ENCODE data around the gene CDC42. TPM values are rescaled to one million over a fixed set of nuclear protein-coding genes. Genes with fewer than 3 reads are reported as not detected.
A peak's percentile ranks its signal among the peaks of the same experiment; 100 is the strongest.

The CDC42 gene
- total RNA-seq, 1 donor from 2014 or later = 164 TPM

- DNase-seq (ENCODE audit: low spot score) = no peak
These were observed 48.7 kb downstream of the CDC42 start for GRCh38 chr1:22101199-22101598.

GRCh38 chr1:22101995-22102394, 49.5 kb downstream of the CDC42 start:
- intact Hi-C loops (cut with DNase I) = loop anchor here (10.0 kb wide), 1 partner anchor 173 kb away; no protein-coding TSS in a partner anchor
- DNase-seq (ENCODE audit: low spot score) = no peak

More at GRCh38 chr1:22101199-22101598, 48.7 kb downstream of the CDC42 start:
- intact Hi-C loops (cut with DNase I) = loop anchor here (10.0 kb wide), 1 partner anchor 174 kb away; no protein-coding TSS in a partner anchor

GRCh38 chr1:22102746-22103145, 50.2 kb downstream of the CDC42 start:
- intact Hi-C loops (cut with DNase I) = loop anchor here (10.0 kb wide), 1 partner anchor 172 kb away; no protein-coding TSS in a partner anchor
- DNase-seq (ENCODE audit: low spot score) = no peak

GRCh38 chr1:22104094-22104493, 51.6 kb downstream of the CDC42 start:
- DNase-seq (ENCODE audit: low spot score) = no peak
- intact Hi-C loops (cut with DNase I) = loop anchor here (10.0 kb wide), 1 partner anchor 171 kb away; no protein-coding TSS in a partner anchor

- DNase-seq (ENCODE audit: low spot score) = no peak
- intact Hi-C loops (cut with DNase I) = loop anchor here (5.0 to 10.0 kb wide), 2 partner anchors 170 to 312 kb away; no protein-coding TSS in a partner anchor
These were observed 52.4 kb downstream of the CDC42 start for GRCh38 chr1:22104865-22105437.

GRCh38 chr1:22105611-22106207, 53.2 kb downstream of the CDC42 start:
- intact Hi-C loops (cut with DNase I) = loop anchor here (5.0 to 10.0 kb wide), 2 partner anchors 169 to 312 kb away; no protein-coding TSS in a partner anchor
- DNase-seq (ENCODE audit: low spot score) = no peak

GRCh38 chr1:22107126-22107525, 54.6 kb downstream of the CDC42 start:
- no peak for DNase-seq (ENCODE audit: low spot score)
- intact Hi-C loops (cut with DNase I) = loop anchor here (5.0 to 10.0 kb wide), 2 partner anchors 168 to 310 kb away; no protein-coding TSS in a partner anchor

GRCh38 chr1:22108339-22109105, 56.0 kb downstream of the CDC42 start:
- no peak for DNase-seq (ENCODE audit: low spot score)
- intact Hi-C loops (cut with DNase I) = loop anchor here (5.0 to 10.0 kb wide), 2 partner anchors 166 to 309 kb away; no protein-coding TSS in a partner anchor

- intact Hi-C loops (cut with DNase I) = loop anchor here (10.0 kb wide), 1 partner anchor 535 kb away; the partner anchor contains the start of gene C1QC
These were observed 57.5 kb downstream of the CDC42 start for GRCh38 chr1:22110016-22110415.

GRCh38 chr1:22111115-22111514, 58.6 kb downstream of the CDC42 start:
- no peak for DNase-seq (ENCODE audit: low spot score)
- intact Hi-C loops (cut with DNase I) = loop anchor here (10.0 kb wide), 1 partner anchor 534 kb away; the partner anchor contains the start of gene C1QC

More at GRCh38 chr1:22110016-22110415, 57.5 kb downstream of the CDC42 start:
- DNase-seq (ENCODE audit: low spot score) = no peak

- no peak for DNase-seq (ENCODE audit: low spot score)
- intact Hi-C loops (cut with DNase I) = loop anchor here (10.0 kb wide), 1 partner anchor 533 kb away; the partner anchor contains the start of gene C1QC
These were observed 59.1 kb downstream of the CDC42 start for GRCh38 chr1:22111620-22112019.

- no peak for DNase-seq (ENCODE audit: low spot score)
- intact Hi-C loops (cut with DNase I) = loop anchor here (10.0 kb wide), 1 partner anchor 532 kb away; the partner anchor contains the start of gene C1QC
These were observed 60.0 kb downstream of the CDC42 start for GRCh38 chr1:22112554-22112953.

GRCh38 chr1:22114083-22115012, 61.8 kb downstream of the CDC42 start:
- intact Hi-C loops (cut with DNase I) = loop anchor here (10.0 kb wide), 1 partner anchor 530 kb away; the partner anchor contains the start of gene C1QC
- DNase-seq (ENCODE audit: low spot score) = no peak

- intact Hi-C loops (cut with DNase I) = loop anchor here (10.0 kb wide), 1 partner anchor 530 kb away; the partner anchor contains the start of gene C1QC
- no peak for DNase-seq (ENCODE audit: low spot score)
These were observed 62.8 kb downstream of the CDC42 start for GRCh38 chr1:22115286-22115685.

GRCh38 chr1:22117238-22117637, 64.7 kb downstream of the CDC42 start:
- peak; percentile 56 for DNase-seq (ENCODE audit: low spot score)
- intact Hi-C loops (cut with DNase I) = loop anchor here (10.0 kb wide), 1 partner anchor 528 kb away; the partner anchor contains the start of gene C1QC

- no peak for DNase-seq (ENCODE audit: low spot score)
- intact Hi-C loops (cut with DNase I) = loop anchor here (10.0 kb wide), 1 partner anchor 527 kb away; the partner anchor contains the start of gene C1QC
These were observed 65.3 kb downstream of the CDC42 start for GRCh38 chr1:22117851-22118250.

- intact Hi-C loops (cut with DNase I) = loop anchor here (10.0 kb wide), 1 partner anchor 526 kb away; the partner anchor contains the start of gene C1QC
- DNase-seq (ENCODE audit: low spot score) = peak; percentile 59
These were observed 65.9 kb downstream of the CDC42 start for GRCh38 chr1:22118291-22118992.
